Uterus (tissue), 2 donors: Measurements from ENCODE around the gene PMM2.

Source experiments
- POLR2A ChIP-seq, 2 donors: fragments of 450-650 bp; IDR thresholded peaks; one replicate each; pipeline ENCODE4 v1.6.1; 2016; ENCODE audit warnings: antibody characterized with exemption in 2 of 2, mild to moderate bottlenecking in 1 of 2, moderate library complexity in 1 of 2
- TF ChIP-seq, protein P1 (sequence below), 4 experiments: fragments of 200-600 bp in 2 of 4; fragments of 450-650 bp in 2 of 4; sonication (generic) in 2 of 4; IDR thresholded peaks; one replicate each; pipeline ENCODE4 v1.5.1; 2016 to 2019; ENCODE audit warnings: antibody characterized with exemption in 4 of 4, mild to moderate bottlenecking in 2 of 4, moderate library complexity in 1 of 4

DNA sequence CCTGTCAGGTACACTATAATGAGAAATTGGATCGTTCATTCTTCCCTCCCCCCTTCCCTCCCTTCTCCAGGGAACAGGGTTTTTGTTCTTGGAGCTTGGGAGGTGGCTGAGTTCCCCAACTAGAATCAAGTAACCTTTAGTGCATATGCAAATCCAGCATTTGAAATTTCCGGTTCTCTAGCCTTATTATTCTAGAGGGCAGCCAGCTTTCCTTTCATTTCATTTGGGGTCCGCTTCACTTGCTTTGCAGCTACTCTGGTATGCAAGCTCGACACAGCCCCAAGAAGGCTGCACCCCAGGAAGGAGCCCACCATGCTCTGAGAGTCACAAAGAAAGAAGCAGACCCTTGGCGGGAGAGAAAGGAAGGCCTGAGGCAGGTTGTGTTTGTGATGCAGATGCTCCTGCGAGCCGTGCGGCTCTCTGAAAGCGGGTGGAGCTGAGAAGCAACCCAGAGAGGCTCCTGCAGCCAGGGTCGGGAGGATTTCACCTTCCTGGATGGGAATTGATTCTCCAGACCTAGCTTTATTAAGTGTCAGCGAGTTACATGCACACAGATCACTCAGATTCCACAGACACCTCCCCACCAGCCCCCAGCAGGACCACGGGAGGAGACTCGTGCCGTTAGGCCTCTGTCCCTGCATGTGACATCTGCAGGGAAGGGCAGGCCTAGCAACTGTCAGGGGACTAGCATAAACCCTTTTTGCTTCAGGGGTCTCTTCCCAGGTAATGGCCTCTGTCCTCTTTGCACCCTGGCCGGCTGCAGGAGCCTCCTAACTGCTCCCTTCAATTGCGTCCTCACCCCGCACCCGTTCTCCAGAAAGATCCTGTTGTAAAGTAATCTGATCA lies 34.5 kb downstream of the PMM2 start:
- TF ChIP-seq POLR2A (IDR thresholded peaks at IDR 0.05): no peak
- TF ChIP-seq, protein P1, sequence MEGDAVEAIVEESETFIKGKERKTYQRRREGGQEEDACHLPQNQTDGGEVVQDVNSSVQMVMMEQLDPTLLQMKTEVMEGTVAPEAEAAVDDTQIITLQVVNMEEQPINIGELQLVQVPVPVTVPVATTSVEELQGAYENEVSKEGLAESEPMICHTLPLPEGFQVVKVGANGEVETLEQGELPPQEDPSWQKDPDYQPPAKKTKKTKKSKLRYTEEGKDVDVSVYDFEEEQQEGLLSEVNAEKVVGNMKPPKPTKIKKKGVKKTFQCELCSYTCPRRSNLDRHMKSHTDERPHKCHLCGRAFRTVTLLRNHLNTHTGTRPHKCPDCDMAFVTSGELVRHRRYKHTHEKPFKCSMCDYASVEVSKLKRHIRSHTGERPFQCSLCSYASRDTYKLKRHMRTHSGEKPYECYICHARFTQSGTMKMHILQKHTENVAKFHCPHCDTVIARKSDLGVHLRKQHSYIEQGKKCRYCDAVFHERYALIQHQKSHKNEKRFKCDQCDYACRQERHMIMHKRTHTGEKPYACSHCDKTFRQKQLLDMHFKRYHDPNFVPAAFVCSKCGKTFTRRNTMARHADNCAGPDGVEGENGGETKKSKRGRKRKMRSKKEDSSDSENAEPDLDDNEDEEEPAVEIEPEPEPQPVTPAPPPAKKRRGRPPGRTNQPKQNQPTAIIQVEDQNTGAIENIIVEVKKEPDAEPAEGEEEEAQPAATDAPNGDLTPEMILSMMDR (IDR thresholded peaks at IDR 0.05): no peak
